Central memory CD8-positive, alpha-beta T cell (primary cell): Measurements from ENCODE around the gene KEAP1.
"Not testable (repeated sequence)": the region's sequence is repeated elsewhere in the genome, so short reads cannot be mapped to it uniquely, and the experiment has no call there.

Experiments
- ATAC-seq: fragments of 150-1000 bp; cut with Tn5 transposase; replicated peaks from 2 replicates; pipeline ENCODE4 v1.10.0; 2022; ENCODE audit warnings: mild to moderate bottlenecking, moderate FRiP score, moderate number of reproducible peaks; ENCODE audit not compliant: poor library complexity, severe bottlenecking; ENCODE audit errors: extremely low read depth
- DNase-seq, 2 donors: peaks; one replicate each; pipeline ENCODE4 v3.0.0; 2021; ENCODE audit warnings: low spot score in 2 of 2
- H3K27ac Mint-ChIP-seq: one replicate; pipeline ENCODE4 v1.8.0; 2022; ENCODE audit warnings: low read depth, mild to moderate bottlenecking, moderate library complexity, mixed read lengths
- H3K27me3 Mint-ChIP-seq: one replicate; pipeline ENCODE4 v1.8.0; 2022; ENCODE audit warnings: mixed read lengths
- H3K36me3 Mint-ChIP-seq: one replicate; pipeline ENCODE4 v1.8.0; 2022; ENCODE audit warnings: mild to moderate bottlenecking, moderate library complexity, mixed read lengths; ENCODE audit not compliant: insufficient read depth
- H3K4me1 Mint-ChIP-seq: one replicate; pipeline ENCODE4 v1.8.0; 2022; ENCODE audit warnings: mixed read lengths
- H3K4me3 Mint-ChIP-seq: one replicate; pipeline ENCODE4 v1.8.0; 2022; ENCODE audit warnings: mild to moderate bottlenecking, moderate library complexity, mixed read lengths
- H3K9me3 Mint-ChIP-seq: one replicate; pipeline ENCODE4 v1.8.0; 2022; ENCODE audit warnings: mixed read lengths

Gene KEAP1

GRCh38 chr19:10503002-10503789 is at the start of gene KEAP1:
Gene KEAP1, minus strand, starts transcription at chr19:10503356. Its CDS starts 3,323 bp downstream, at chr19:10500033.
- peaks cover 17% of the 10 kb centered on the region for H3K36me3 Mint-ChIP-seq
- peaks cover 44% of the 10 kb centered on the region for H3K4me1 Mint-ChIP-seq
- peak within 1 kb of the TSS; percentile 98 for H3K27ac Mint-ChIP-seq
- ATAC-seq (peak; percentile 25), DNase-seq (peak in 1 of 2 donors; percentile 28)
- H3K27me3 Mint-ChIP-seq: no peaks in the 10 kb centered on the region
- H3K9me3 Mint-ChIP-seq: no peaks in the 10 kb centered on the region
- H3K4me3 Mint-ChIP-seq: peak within 1 kb of the TSS; percentile 95

GRCh38 chr19:10552510-10553053 is 49.4 kb upstream of the KEAP1 start:
- ATAC-seq (no peak), DNase-seq (no peak)
- no peaks in the 10 kb centered on the region for H3K27me3 Mint-ChIP-seq
- no peaks in the 10 kb centered on the region for H3K9me3 Mint-ChIP-seq
- peak overlapping the region; percentile 69 for H3K4me3 Mint-ChIP-seq
- peaks cover 70% of the 10 kb centered on the region for H3K36me3 Mint-ChIP-seq
- H3K4me1 Mint-ChIP-seq: peaks cover 22% of the 10 kb centered on the region
- H3K27ac Mint-ChIP-seq: peak overlapping the region; percentile 88

- ATAC-seq: no peak
- no peaks in the 10 kb centered on the region for H3K9me3 Mint-ChIP-seq
Observed at GRCh38 chr19:10551698-10552301, 48.6 kb upstream of the KEAP1 start.

GRCh38 chr19:10551006-10551405 is 47.9 kb upstream of the KEAP1 start:
- H3K4me1 Mint-ChIP-seq: peaks cover 22% of the 10 kb centered on the region
- not testable (repeated sequence) for H3K27me3 Mint-ChIP-seq

More at GRCh38 chr19:10551698-10552301, 48.6 kb upstream of the KEAP1 start:
- H3K27ac Mint-ChIP-seq: no peak overlapping the region
- peaks cover 22% of the 10 kb centered on the region for H3K4me1 Mint-ChIP-seq
- H3K36me3 Mint-ChIP-seq: peaks cover 69% of the 10 kb centered on the region
- DNase-seq: no peak
- peak overlapping the region; percentile 69 for H3K4me3 Mint-ChIP-seq
- H3K27me3 Mint-ChIP-seq: no peaks in the 10 kb centered on the region

GRCh38 chr19:10550336-10550735 is 47.2 kb upstream of the KEAP1 start:
- H3K27ac Mint-ChIP-seq: no peak overlapping the region
- peaks cover 22% of the 10 kb centered on the region for H3K4me1 Mint-ChIP-seq
- H3K27me3 Mint-ChIP-seq: no peaks in the 10 kb centered on the region
- H3K36me3 Mint-ChIP-seq: peaks cover 66% of the 10 kb centered on the region
- H3K9me3 Mint-ChIP-seq: no peaks in the 10 kb centered on the region
- no peak for ATAC-seq
- H3K4me3 Mint-ChIP-seq: no peak overlapping the region
- DNase-seq: no peak

More at GRCh38 chr19:10551006-10551405, 47.9 kb upstream of the KEAP1 start:
- H3K27ac Mint-ChIP-seq, DNase-seq, H3K9me3 Mint-ChIP-seq, ATAC-seq: not testable (repeated sequence)
- H3K4me3 Mint-ChIP-seq: peak overlapping the region; percentile 34
- H3K36me3 Mint-ChIP-seq: peaks cover 67% of the 10 kb centered on the region

- ATAC-seq: no peak
- Mint-ChIP-seq H3K4me3 (no peak overlapping the region), H3K27ac (no peak overlapping the region), H3K9me3 (no peaks in the 10 kb centered on the region), H3K36me3 (peaks cover 66% of the 10 kb centered on the region), H3K4me1 (peaks cover 28% of the 10 kb centered on the region), H3K27me3 (no peaks in the 10 kb centered on the region)
- no peak for DNase-seq
Observed at GRCh38 chr19:10549733-10550132, 46.6 kb upstream of the KEAP1 start.

- ATAC-seq (no peak), DNase-seq (no peak)
- H3K4me1 Mint-ChIP-seq: peaks cover 20% of the 10 kb centered on the region
- peaks cover 64% of the 10 kb centered on the region for H3K36me3 Mint-ChIP-seq
- no peaks in the 10 kb centered on the region for H3K27me3 Mint-ChIP-seq
- H3K9me3 Mint-ChIP-seq: no peaks in the 10 kb centered on the region
- no peak overlapping the region for H3K27ac Mint-ChIP-seq
- no peak overlapping the region for H3K4me3 Mint-ChIP-seq
Observed at GRCh38 chr19:10548746-10549276, 45.7 kb upstream of the KEAP1 start.

GRCh38 chr19:10546817-10547216 is 43.7 kb upstream of the KEAP1 start:
- ATAC-seq: no peak
- no peak overlapping the region for H3K4me3 Mint-ChIP-seq
- no peaks in the 10 kb centered on the region for H3K27me3 Mint-ChIP-seq
- no peaks in the 10 kb centered on the region for H3K9me3 Mint-ChIP-seq
- H3K4me1 Mint-ChIP-seq: peaks cover 8% of the 10 kb centered on the region
- DNase-seq: no peak
- H3K27ac Mint-ChIP-seq: peak overlapping the region; percentile 82
- H3K36me3 Mint-ChIP-seq: peaks cover 49% of the 10 kb centered on the region

GRCh38 chr19:10544753-10545251 is 41.6 kb upstream of the KEAP1 start:
- ATAC-seq (no peak), DNase-seq (no peak)
- Mint-ChIP-seq H3K36me3 (peaks cover 38% of the 10 kb centered on the region), H3K4me1 (peaks cover 8% of the 10 kb centered on the region), H3K9me3 (no peaks in the 10 kb centered on the region), H3K27me3 (peaks cover 10% of the 10 kb centered on the region), H3K4me3 (peak overlapping the region; percentile 90), H3K27ac (peak overlapping the region; percentile 89)

GRCh38 chr19:10544242-10544752 is 41.1 kb upstream of the KEAP1 start:
- DNase-seq (no peak), ATAC-seq (peak; percentile 5)
- peaks cover 33% of the 10 kb centered on the region for H3K36me3 Mint-ChIP-seq
- peak overlapping the region; percentile 89 for H3K27ac Mint-ChIP-seq
- H3K9me3 Mint-ChIP-seq: no peaks in the 10 kb centered on the region
- peaks cover 11% of the 10 kb centered on the region for H3K27me3 Mint-ChIP-seq
- H3K4me1 Mint-ChIP-seq: peaks cover 8% of the 10 kb centered on the region
- H3K4me3 Mint-ChIP-seq: peak overlapping the region; percentile 90

- Mint-ChIP-seq H3K27me3 (peaks cover 11% of the 10 kb centered on the region), H3K9me3 (no peaks in the 10 kb centered on the region), H3K4me1 (peaks cover 8% of the 10 kb centered on the region), H3K36me3 (peaks cover 26% of the 10 kb centered on the region), H3K4me3 (peak within 1 kb of the TSS; percentile 90), H3K27ac (peak within 1 kb of the TSS; percentile 89)
- DNase-seq: peak; percentile 65 to 75
- peak; percentile 85 for ATAC-seq
Observed at GRCh38 chr19:10543420-10544241, 40.5 kb upstream of the KEAP1 start, which contains the start of gene ATG4D. Gene ATG4D, plus strand, starts transcription at chr19:10543904. Its CDS starts 187 bp downstream, at chr19:10544091.
